BJ (cell line): ENCODE data around the gene NPC1L1. TPM values are rescaled to one million over a fixed set of nuclear protein-coding genes. Genes with fewer than 3 reads are reported as not detected.

Source experiments
- CTCF ChIA-PET: fragments of 350-600 bp; formaldehyde crosslinking; extraction: SDS; loops from one replicate; lab custom pipeline; 2021; ENCODE audit warnings: antibody characterized with exemption, inconsistent platforms; lab: Yijun Ruan, JAX
- POLR2A ChIA-PET: fragments of 300-600 bp; sonication (Branson Sonifier 250); formaldehyde crosslinking; extraction: SDS; loops from one replicate; lab custom pipeline; 2021; ENCODE audit warnings: antibody characterized with exemption; lab: Charles Lee
- DNase-seq: peaks from one replicate; pipeline ENCODE4 v3.0.0-alpha.2; 2011; ENCODE audit warnings: low read depth
- H3K27me3 ChIP-seq: 2 replicates; pipeline ENCODE4 v1.6.0; 2011; ENCODE audit warnings: low read length; ENCODE audit not compliant: control insufficient read depth, insufficient read depth
- H3K36me3 ChIP-seq: 2 replicates; pipeline ENCODE4 v1.5.1; 2011; ENCODE audit warnings: low read length; ENCODE audit not compliant: control insufficient read depth, insufficient read depth
- H3K4me3 ChIP-seq: 2 replicates; pipeline ENCODE4 v1.5.1; 2011; ENCODE audit warnings: low read depth, mild to moderate bottlenecking, control low read depth, low read length
- CTCF ChIP-seq: IDR thresholded peaks from 2 replicates; pipeline ENCODE4 v1.5.1; 2011; ENCODE audit warnings: low read depth, mild to moderate bottlenecking, control low read depth, inconsistent platforms, low read length, moderate library complexity; ENCODE audit not compliant: insufficient read depth
- polyA plus RNA-seq: library from polyadenylated mRNA; depleted of rRNA; stranded (reverse); fragments of >200 nt; gene quantifications from 2 replicates; pipeline ENCODE4 v1.2.3, GENCODE V29; 2011

NPC1L1 gene
- polyA plus RNA-seq, 1 experiment = not detected

- peaks cover 6% of the 10 kb centered on the region for H3K36me3 ChIP-seq
- TF ChIP-seq CTCF = no peak
- ChIA-PET CTCF (interaction anchor here (0.9 to 4.2 kb wide), 5 partner anchors 17 to 341 kb away, joined by 3 to 18 read pairs (median 3); no protein-coding TSS in a partner anchor), POLR2A (interaction anchor here (0.6 to 1.4 kb wide), 4 partner anchors 8 to 407 kb away, joined by 3 to 6 read pairs (median 3); no protein-coding TSS in a partner anchor)
- H3K27me3 ChIP-seq = no peaks in the 10 kb centered on the region
- DNase-seq = peak; percentile 92
- peak within 1 kb of the TSS; percentile 98 for H3K4me3 ChIP-seq
These were observed 40.9 kb upstream of the NPC1L1 start, which contains the start of gene TMED4 for GRCh38 chr7:44581879-44582603. Gene TMED4 (minus strand): TSS chr7:44582231. CDS start chr7:44582206, 25 bp downstream.

- CTCF ChIA-PET = interaction anchor here (0.9 to 4.2 kb wide), 4 partner anchors 16 to 340 kb away, joined by 3 to 18 read pairs (median 4); partner anchors contain the start of gene H2AZ2
These were observed 40.1 kb upstream of the NPC1L1 start for GRCh38 chr7:44580945-44581878.

DNA sequence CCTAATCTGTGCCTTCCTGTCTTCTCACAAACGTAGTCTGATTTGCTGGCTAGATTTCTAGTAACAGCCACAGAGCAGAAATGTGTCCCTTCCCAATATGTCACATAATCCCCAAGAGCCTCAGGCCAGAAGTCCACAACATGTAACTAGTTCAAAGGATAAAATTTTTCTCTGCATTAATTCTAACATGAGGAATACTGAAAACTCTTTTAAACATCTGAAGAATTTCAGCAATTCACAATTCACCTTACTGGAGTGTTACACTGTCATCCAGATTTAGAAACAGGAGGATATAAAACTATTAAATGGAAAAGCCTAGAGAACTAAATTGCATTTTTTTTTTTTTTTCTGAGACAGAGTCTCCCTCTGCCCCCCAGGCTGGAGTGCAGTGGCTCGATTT, 35.1 kb upstream of the NPC1L1 start:
- ChIA-PET CTCF (interaction anchor here (1.2 kb wide), 1 partner anchor 11 kb away, joined by 5 read pairs; no protein-coding TSS in a partner anchor), POLR2A (interaction anchor here (0.6 kb wide), 1 partner anchor 531 kb away, joined by 3 read pairs; no protein-coding TSS in a partner anchor)
- no peak for DNase-seq
- Histone ChIP-seq H3K27me3 (no peaks in the 10 kb centered on the region), H3K36me3 (peaks cover 15% of the 10 kb centered on the region), H3K4me3 (no peak overlapping the region)
- no peak for TF ChIP-seq CTCF

More at GRCh38 chr7:44580945-44581878, 40.1 kb upstream of the NPC1L1 start:
- Histone ChIP-seq H3K4me3 (peak overlapping the region; percentile 98), H3K27me3 (no peaks in the 10 kb centered on the region), H3K36me3 (peaks cover 6% of the 10 kb centered on the region)
- POLR2A ChIA-PET = interaction anchor here (0.9 to 1.0 kb wide), 2 partner anchors 166 to 265 kb away, joined by 3 read pairs; no protein-coding TSS in a partner anchor
- DNase-seq = no peak
- TF ChIP-seq CTCF = no peak

GRCh38 chr7:44575054-44575453, 33.9 kb upstream of the NPC1L1 start:
- TF ChIP-seq CTCF = no peak
- POLR2A ChIA-PET = no interaction called here
- CTCF ChIA-PET = interaction anchor here (1.0 kb wide), 1 partner anchor 10 kb away, joined by 5 read pairs; no protein-coding TSS in a partner anchor
- peaks cover 23% of the 10 kb centered on the region for H3K36me3 ChIP-seq
- no peak for DNase-seq
- no peaks in the 10 kb centered on the region for H3K27me3 ChIP-seq
- no peak overlapping the region for H3K4me3 ChIP-seq
